Left lung (tissue), 10 donors: Measurements from ENCODE around the gene MYL12A. TPM values are rescaled to one million over a fixed set of nuclear protein-coding genes. Genes with fewer than 3 reads are reported as not detected.

Experiments
- ATAC-seq: fragments of 200-7000 bp; cut with Tn5 transposase; one replicate; pipeline ENCODE4 v1.9.1; 2020; ENCODE audit warnings: moderate library complexity
- DNase-seq, 4 donors: peaks; one replicate each; pipeline ENCODE4 v3.0.0-alpha.2; 2013 to 2020
- H3K27ac ChIP-seq, 2 donors: fragments of 200-600 bp; sonication (generic) in 1 of 2; one replicate each; pipeline versions ENCODE4 v1.5.0 to v1.8.0; 2020 to 2021
- H3K27me3 ChIP-seq, 2 donors: fragments of 200-600 bp; sonication (generic) in 1 of 2; one replicate each; pipeline versions ENCODE4 v1.5.0 to v1.8.0; 2020 to 2021
- H3K36me3 ChIP-seq, 2 donors: fragments of 200-600 bp; sonication (generic) in 1 of 2; one replicate each; pipeline versions ENCODE4 v1.5.0 to v1.8.0; 2020 to 2021
- H3K4me1 ChIP-seq, 2 donors: fragments of 200-600 bp; one replicate each; pipeline ENCODE4 v1.8.0; 2021
- H3K4me3 ChIP-seq, 2 donors: fragments of 200-600 bp; sonication (generic) in 1 of 2; one replicate each; pipeline versions ENCODE4 v1.5.0 to v1.8.0; 2020 to 2021; ENCODE audit warnings: mild to moderate bottlenecking in 1 of 2
- H3K9me3 ChIP-seq, 2 donors: fragments of 200-600 bp; sonication (generic) in 1 of 2; one replicate each; pipeline versions ENCODE4 v1.5.0 to v1.8.0; 2020 to 2021
- CTCF ChIP-seq, 2 donors: fragments of 200-600 bp; sonication (generic) in 1 of 2; IDR thresholded peaks; one replicate each; pipeline versions ENCODE4 v1.5.0 to v1.8.0; 2021; ENCODE audit warnings: antibody characterized with exemption in 2 of 2
- intact Hi-C, 2 donors: fragments of 100-400 bp; cut with DNase I; formaldehyde crosslinking; loops; one replicate each; pipeline versions ENCODE4 v1.11.2 to v1.14.2; 2022
- polyA plus RNA-seq, 6 donors: library from polyadenylated mRNA; unstranded; fragments of 120-200 nt; gene quantifications; one replicate each; pipeline ENCODE4 v1.2.1, GENCODE V29; 2013; ENCODE audit not compliant: insufficient read length in 6 of 6
- total RNA-seq, 2 donors: library from RNA; stranded (reverse); fragmentation: NEBNext Ultra II Directional; extraction: Animal tissue kit (Norgen Biotek cat#: 25700); gene quantifications; one replicate each; pipeline ENCODE4 v1.2.1, GENCODE V29; 2021
- donor health status: DM: no; HTN: yes; CAD: no.
- donor health status: DM: no; HTN: no; CAD: no.

Gene MYL12A
- total and polyA plus RNA-seq, 8 donors: 324 to 556 (median 361) TPM

- no peaks in the 10 kb centered on the region for H3K27me3 ChIP-seq
- no peak for DNase-seq
- no peaks in the 10 kb centered on the region for H3K9me3 ChIP-seq
- no peak for TF ChIP-seq CTCF (IDR thresholded peaks at IDR 0.05)
- peaks cover 0 to 19% of the 10 kb centered on the region in 2 donors for H3K4me1 ChIP-seq
- H3K4me3 ChIP-seq: no peak overlapping the region
- intact Hi-C loops: loop anchor here (5.0 to 10.0 kb wide), 4 partner anchors 175 to 388 kb away; partner anchors contain the start of gene TGIF1 (in 1 of the 2)
- H3K27ac ChIP-seq: no peak overlapping the region
- ATAC-seq: no peak
- peaks cover 0 to 46% of the 10 kb centered on the region in 2 donors for H3K36me3 ChIP-seq
Measured at GRCh38 chr18:3279201-3280185, 31.9 kb downstream of the MYL12A start.

GRCh38 chr18:3281456-3282400 is 34.1 kb downstream of the MYL12A start:
- Histone ChIP-seq H3K27ac (peak overlapping the region in 1 of 2 donors; percentile 40), H3K4me1 (peaks cover 0 to 19% of the 10 kb centered on the region in 2 donors), H3K36me3 (peaks cover 0 to 23% of the 10 kb centered on the region in 2 donors), H3K4me3 (no peak overlapping the region), H3K27me3 (no peaks in the 10 kb centered on the region), H3K9me3 (no peaks in the 10 kb centered on the region)
- DNase-seq: peak in 2 of 4 donors; percentile 75 to 77
- intact Hi-C loops: loop anchor here (5.0 to 10.0 kb wide), 4 partner anchors 173 to 386 kb away; partner anchors contain the start of gene TGIF1 (in 1 of the 2)
- peak; percentile 92 for ATAC-seq
- TF ChIP-seq CTCF (IDR thresholded peaks at IDR 0.05): peak; percentile 54 to 59

- DNase-seq (no peak), ATAC-seq (no peak)
- no peaks in the 10 kb centered on the region for H3K9me3 ChIP-seq
- H3K27me3 ChIP-seq: no peaks in the 10 kb centered on the region
- peak overlapping the region in 1 of 2 donors; percentile 40 for H3K27ac ChIP-seq
- intact Hi-C loops: loop anchor here (5.0 to 10.0 kb wide), 4 partner anchors 171 to 384 kb away; partner anchors contain the start of gene TGIF1 (in 1 of the 2)
- H3K4me3 ChIP-seq: no peak overlapping the region
- peaks cover 0 to 12% of the 10 kb centered on the region in 2 donors for H3K4me1 ChIP-seq
- no peak for TF ChIP-seq CTCF (IDR thresholded peaks at IDR 0.05)
- H3K36me3 ChIP-seq: peaks cover 0 to 8% of the 10 kb centered on the region in 2 donors
Measured at GRCh38 chr18:3283253-3283863, 35.8 kb downstream of the MYL12A start.

- Histone ChIP-seq H3K36me3 (peaks cover 0 to 3% of the 10 kb centered on the region in 2 donors), H3K4me1 (peaks cover 0 to 12% of the 10 kb centered on the region in 2 donors), H3K27ac (peak overlapping the region in 1 of 2 donors; percentile 40), H3K4me3 (no peak overlapping the region), H3K27me3 (no peaks in the 10 kb centered on the region), H3K9me3 (no peaks in the 10 kb centered on the region)
- intact Hi-C loops: loop anchor here (5.0 to 10.0 kb wide), 4 partner anchors 171 to 383 kb away; partner anchors contain the start of gene TGIF1 (in 1 of the 2)
- ATAC-seq (no peak), DNase-seq (no peak)
- no peak for TF ChIP-seq CTCF (IDR thresholded peaks at IDR 0.05)
Measured at GRCh38 chr18:3283908-3284307, 36.3 kb downstream of the MYL12A start.
